GM18502 (cell line): ENCODE measurements around the gene PTMA.
"Not testable (repeated sequence)": the region's sequence is repeated elsewhere in the genome, so short reads cannot be mapped to it uniquely, and the experiment has no call there.

Experiments
- ATAC-seq: cut with Tn5 transposase; IDR thresholded peaks from one replicate; pipeline ENCODE4 v1.9.1; 2021; ENCODE audit warnings: mild to moderate bottlenecking; ENCODE audit not compliant: unreplicated experiment, poor library complexity

PTMA gene

GRCh38 chr2:231691251-231691772, 17.0 kb upstream of the PTMA start:
- no peak for ATAC-seq

DNA sequence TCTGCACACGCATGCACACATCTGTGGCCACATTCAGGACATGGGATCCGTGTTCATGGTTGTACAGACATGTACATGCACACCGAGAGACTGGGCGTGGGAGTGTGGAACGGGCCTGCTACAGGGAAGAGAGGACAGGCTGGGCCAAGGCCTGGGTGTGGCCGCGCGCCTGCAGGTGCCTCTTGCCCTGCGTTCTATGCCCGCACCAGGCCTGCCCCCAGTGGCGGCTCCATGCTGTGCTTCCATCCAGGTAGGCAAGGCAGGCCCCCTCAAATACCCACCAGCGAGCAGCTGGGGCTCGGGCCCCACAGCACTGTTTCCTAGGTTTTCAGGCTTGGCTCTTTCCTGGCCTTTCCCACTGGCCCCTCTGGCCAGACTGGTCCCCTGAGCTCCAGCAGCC, 15.5 kb upstream of the PTMA start:
- no peak for ATAC-seq

DNA sequence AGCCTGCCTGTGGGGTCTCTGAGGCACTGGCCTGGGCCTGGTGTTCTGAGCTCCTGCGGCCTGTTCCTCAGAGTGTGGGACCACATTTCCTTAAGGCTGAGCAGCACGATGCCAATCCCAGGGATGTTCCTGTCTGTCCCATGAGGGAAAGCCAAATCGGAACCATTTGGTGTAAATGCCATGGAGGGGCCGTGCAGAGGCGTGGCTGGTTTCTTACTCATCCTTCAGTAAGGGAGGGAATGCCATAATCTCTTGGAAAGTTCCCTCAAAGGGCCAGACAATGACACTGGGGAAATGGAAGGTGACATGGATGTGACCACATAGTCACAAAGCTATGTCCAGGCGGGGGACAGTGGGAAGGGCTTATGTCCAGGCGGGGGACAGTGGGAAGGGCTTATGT, 14.4 kb upstream of the PTMA start:
- ATAC-seq, result no peak

DNA sequence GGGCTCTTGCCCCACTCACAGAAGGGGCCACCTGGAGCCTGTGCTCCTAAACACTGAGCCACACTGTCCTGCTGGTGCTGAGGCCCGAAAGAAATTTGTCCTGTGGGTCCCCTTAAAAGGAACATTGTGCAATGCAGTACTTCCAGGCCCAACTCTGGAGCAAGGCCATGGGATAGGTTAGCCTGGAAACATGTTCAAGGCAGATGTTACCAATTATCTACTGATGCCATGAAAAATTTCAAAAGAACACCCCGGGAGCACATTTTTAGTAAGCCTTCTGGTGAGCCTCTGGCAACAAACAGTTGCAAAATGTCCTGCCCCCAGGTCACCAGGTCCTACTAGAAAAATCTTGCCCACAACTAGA, 12.3 kb upstream of the PTMA start:
- ATAC-seq, result no peak

DNA sequence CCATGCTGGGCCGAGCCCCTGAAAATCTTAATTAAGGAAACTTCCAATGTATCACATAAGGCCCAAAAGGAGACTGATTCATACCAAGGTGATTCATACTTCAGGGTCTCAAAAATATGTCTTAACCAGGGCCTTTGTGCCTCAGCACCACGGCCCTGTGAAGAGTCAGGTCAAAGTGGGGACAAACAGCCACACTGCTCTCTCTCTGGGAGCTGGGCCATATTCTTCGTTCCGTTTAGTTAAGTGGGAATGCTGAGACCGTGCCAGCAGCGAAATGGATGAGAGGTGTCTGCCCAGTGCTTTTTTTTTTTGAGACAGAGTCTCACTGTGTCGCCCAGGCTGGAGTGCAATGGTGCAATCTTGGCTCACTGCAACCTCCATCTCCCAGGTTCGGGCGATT, 9.3 kb upstream of the PTMA start:
- ATAC-seq, result no peak

DNA sequence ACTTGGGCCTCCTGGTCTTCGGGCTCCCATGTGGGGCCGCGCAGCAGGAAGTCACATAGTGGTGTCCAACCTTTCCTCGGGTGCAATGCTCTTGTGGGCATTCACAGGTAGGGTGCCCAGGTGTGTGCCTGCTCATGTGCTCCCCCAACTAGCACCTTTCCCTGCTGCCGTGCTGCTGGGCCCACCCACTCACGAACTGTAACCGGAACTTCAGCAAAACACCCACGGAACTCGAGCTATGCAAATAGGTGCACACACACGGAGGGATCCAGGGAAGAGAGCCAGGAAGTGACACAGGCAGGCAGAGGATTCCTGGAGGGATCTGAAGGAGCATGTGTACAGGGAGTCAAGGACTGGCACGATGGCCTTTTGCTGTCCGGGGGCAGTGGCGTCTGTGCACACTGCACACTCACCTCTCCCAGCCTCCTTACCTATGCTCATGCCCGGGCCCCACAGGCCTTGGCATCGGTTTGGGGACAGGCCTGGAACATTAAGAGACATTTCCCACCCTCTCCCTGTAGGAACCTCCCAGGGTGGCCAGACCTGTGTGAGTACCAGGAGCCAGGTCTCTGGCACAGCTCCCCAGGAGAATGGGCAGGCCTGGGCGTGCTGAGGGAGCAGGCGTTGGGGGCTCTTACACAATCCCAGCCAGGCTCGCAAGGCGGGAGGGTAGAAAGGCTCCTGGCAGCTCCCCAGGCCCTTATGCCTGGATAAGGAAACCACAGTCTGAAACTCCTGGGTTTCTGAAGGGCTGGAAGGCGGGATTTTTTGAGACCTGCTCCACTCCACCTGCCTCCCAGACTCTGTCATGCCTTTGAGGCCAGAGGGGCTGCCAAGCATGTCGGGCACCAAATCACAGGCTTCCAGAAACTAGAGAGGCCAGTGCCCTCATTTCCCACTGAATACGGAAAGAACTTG, 6.6 kb upstream of the PTMA start:
- no peak for ATAC-seq

DNA sequence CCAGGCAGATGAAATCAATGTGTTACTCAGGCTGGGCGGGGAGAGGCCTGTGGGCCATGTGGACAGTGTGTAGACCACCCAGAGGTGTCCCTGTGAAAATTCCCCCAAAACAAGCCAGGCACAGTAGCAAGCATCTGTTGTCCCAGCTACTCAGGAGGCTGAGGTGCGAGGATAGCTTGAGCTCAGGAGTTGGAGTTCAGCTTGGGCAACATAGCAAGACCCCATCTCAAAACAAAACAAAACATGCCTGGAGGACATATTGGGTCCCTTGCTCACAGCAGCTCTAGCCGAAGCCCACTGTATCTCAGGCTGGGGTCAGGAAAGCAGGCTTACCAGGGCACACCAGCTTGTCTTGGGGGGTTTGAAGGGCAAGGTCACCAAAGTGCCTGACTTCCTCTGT, 4.3 kb upstream of the PTMA start:
- no peak for ATAC-seq

DNA sequence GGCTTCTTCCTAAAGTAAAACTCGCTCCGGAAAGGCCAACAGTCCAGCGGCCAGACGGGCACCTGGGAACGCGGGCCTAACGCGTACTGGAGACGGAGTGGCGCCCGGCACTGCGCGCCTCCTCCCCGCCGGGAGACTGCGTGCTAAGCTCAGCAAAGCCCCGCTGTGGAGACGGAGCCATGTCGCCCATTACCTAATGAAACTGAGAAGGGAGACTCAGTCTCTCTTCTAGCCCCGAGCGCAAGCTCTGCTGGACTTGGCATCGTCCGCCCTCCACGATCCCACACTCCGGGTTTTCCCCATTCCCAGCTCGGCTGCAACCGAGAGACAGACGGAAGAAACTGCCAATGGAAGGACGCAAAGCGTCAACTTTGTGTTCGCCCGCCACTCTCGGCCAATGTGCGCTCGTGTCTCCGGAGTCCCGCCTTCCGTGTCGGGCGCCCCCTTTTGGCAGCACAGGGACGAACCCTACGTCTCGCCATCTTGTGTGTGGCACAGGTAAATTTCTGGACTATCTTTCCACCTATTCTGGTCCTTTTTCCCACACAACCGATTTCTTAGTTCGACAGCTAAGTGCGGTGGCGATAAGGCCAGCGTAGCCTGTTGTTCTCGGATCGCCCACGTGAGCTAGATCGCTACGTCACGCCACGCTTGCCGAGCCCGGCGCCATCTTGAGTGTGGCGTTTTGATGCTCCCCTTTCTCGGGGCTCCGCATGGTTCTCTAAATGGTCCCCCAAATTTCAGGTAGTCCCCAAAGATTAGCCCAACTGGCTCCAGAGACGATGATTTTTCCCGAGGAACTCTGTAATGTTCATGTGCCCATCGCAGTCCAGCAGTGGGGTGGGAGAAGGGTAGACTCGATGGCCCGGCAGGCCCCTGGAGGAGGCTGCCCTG, 1.3 kb upstream of the PTMA start:
- peak; percentile 40 for ATAC-seq

DNA sequence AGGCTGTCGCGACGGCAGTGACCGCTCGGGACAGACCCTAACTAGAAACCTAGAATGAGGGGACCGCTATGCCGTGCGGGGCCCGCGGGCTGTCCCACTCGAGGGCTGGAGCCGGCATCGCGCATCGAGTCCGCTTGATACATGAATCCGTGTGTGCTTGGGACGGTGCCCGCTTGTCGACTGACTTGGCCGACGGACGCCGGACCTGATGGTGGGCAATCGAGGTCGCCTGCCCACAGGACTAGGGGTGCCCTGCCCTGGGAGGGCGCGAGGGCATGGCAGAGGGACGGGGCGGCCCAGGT, 749 bp upstream of the PTMA start:
- no peak for ATAC-seq

GRCh38 chr2:231708773-231709635, 679 bp downstream of the PTMA start:
- no peak for ATAC-seq

DNA sequence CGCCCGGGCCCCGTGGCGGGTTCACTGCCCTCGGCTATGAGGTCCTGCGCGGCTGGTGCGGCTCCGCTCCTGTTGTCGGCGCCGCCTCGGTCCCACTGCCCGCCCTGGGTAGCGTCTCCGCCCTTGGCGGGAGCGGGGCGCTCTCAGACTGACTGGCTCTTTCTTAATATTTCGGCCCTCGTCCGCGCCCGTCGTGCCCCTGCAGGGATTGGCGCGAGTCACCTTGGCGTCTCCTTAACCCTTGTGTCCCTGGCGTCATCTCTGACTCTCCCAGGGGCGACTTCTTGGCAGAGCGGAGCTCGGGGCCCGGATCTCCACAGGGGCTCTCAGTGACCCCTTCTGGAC, 1.3 kb downstream of the PTMA start:
- ATAC-seq, result no peak

- ATAC-seq, result peak; percentile 25
Observed at GRCh38 chr2:231709981-231710798, 1.9 kb downstream of the PTMA start.

GRCh38 chr2:231710799-231711676, 2.7 kb downstream of the PTMA start:
- no peak for ATAC-seq

- ATAC-seq, result no peak
Observed at GRCh38 chr2:231711677-231712450, 3.5 kb downstream of the PTMA start.

- ATAC-seq, result not testable (repeated sequence)
Observed at GRCh38 chr2:231712451-231713021, 4.2 kb downstream of the PTMA start.

DNA sequence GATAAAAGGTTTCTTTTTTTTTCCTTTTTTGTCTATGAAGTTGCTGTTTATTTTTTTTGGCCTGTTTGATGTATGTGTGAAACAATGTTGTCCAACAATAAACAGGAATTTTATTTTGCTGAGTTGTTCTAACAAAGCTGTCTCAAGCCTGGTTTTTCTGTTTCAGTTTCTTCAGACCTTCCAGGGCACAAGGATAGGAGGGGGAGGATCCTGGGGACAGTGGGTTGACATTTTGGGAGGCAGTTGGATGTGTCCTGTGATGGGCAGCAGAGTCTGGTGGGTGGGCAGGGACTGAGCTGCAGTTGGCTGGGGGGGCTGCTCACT, 5.0 kb downstream of the PTMA start:
- ATAC-seq, result not testable (repeated sequence)

DNA sequence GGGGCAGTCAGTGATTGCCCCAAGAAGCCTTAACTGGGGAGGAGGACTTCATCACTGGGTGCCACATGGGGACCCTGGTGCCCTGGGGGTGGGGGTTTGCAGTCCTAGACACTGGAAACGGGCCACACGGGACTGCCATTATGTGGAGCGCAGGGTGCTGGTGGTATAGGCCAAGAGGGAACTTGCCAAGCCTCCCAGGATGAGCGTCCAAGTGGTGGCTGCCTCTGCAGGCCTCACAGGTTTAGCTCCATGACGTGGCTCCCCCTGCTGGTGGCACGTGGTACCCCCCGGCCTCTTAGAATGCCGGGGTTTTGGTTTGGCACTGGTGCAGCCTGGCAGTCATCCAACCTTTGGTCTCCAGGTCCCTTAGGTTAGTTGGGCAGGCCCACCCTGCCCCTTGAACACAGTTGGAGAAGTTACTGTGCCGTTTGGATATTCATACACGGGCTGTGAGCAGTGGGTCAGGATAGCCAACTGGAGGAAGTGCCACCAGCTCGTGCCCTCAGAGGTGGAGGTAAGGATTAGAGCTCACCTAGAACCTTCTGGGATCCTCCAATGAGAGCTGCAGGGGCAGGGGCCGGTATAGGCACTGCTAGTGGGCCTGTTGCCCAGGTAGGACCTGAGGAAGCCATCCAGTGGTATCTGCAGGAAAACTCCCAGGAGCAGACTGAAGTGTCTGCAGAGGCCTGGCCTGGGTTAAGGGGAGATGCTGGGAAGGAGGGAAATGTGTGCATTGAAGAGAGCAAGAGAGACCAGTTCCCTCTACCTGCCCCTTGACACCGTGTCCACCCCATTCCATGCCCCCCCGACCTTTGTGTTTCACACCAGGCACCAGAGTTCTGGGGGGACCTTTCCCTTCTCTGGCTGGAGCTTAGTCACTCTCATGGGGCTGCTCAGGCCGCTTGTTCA, 5.7 kb downstream of the PTMA start:
- no peak for ATAC-seq
